Measurements from ENCODE around the gene SLC2A9.

The SLC2A9 gene

DNA sequence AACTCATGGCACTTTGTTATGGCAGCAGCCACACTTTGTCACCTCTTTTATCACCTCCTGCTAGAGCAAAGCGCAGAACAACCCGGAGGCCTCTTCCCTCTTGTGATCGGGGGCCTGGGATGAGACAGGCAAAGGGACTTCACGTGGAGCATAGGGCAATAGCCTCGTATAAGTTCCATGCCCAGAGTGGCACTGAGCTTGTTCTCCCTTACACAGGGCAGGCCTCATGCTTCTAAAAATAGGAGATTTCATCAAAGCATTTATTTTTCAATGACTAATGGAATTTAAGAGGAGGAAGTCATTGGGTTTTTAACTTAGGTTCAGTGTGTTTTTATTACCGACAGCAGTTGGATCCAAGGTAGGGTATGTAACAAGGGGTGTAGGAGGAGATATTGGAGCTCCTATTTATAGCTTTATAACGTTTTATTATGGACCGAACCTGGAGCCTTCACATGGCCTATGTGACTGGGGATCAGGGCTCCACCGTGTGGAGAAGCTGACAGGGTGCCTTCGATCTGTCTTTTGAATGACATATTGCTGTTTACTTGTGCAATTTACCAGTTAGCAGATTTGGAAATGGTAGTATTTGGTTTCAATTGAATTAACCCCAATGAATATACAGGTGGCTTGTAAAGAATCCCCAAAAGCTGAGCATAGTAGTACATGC is 93.8 kb downstream of the SLC2A9 start:
- TF ChIP-seq, protein P1, sequence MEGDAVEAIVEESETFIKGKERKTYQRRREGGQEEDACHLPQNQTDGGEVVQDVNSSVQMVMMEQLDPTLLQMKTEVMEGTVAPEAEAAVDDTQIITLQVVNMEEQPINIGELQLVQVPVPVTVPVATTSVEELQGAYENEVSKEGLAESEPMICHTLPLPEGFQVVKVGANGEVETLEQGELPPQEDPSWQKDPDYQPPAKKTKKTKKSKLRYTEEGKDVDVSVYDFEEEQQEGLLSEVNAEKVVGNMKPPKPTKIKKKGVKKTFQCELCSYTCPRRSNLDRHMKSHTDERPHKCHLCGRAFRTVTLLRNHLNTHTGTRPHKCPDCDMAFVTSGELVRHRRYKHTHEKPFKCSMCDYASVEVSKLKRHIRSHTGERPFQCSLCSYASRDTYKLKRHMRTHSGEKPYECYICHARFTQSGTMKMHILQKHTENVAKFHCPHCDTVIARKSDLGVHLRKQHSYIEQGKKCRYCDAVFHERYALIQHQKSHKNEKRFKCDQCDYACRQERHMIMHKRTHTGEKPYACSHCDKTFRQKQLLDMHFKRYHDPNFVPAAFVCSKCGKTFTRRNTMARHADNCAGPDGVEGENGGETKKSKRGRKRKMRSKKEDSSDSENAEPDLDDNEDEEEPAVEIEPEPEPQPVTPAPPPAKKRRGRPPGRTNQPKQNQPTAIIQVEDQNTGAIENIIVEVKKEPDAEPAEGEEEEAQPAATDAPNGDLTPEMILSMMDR (IDR thresholded peaks at IDR 0.05; ENCODE audit: insufficient read depth, low read length, poor library complexity, severe bottlenecking), result no peak
- Histone ChIP-seq H3K4me3 (replicated peaks; ENCODE audit: low read depth, low read length) (no peak overlapping the region), H3K36me3 (ENCODE audit: control insufficient read depth, insufficient read depth, low read length) (no peaks in the 10 kb centered on the region), H3K27me3 (replicated peaks; ENCODE audit: control insufficient read depth, insufficient read depth, low read length) (no peaks in the 10 kb centered on the region)
- DNase-seq (ENCODE audit: extremely low read depth, insufficient read length), result no peak

DNA sequence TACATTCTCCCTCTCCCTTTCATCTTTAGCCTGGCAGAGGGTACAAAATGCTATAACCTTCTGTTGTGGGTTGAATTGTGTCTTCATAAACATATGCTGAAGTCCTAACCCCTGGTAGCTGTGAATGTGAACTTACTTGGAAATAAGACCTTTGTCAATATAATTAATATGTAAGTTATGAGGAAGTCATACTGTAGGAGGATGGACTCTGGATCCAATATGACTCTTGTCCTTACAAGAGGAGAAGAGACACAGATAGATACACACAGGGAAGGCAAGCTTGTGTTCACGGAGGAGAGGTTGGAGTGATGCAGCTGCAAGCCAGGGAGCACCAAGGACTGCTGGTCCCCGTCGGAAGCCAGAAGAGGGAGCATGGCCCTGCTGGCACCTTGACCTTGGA is 94.7 kb downstream of the SLC2A9 start:
- Histone ChIP-seq H3K36me3 (ENCODE audit: control insufficient read depth, insufficient read depth, low read length) (no peaks in the 10 kb centered on the region), H3K27me3 (replicated peaks; ENCODE audit: control insufficient read depth, insufficient read depth, low read length) (no peaks in the 10 kb centered on the region), H3K4me3 (replicated peaks; ENCODE audit: low read depth, low read length) (no peak overlapping the region)
- TF ChIP-seq, protein P1 (IDR thresholded peaks at IDR 0.05; ENCODE audit: insufficient read depth, low read length, poor library complexity, severe bottlenecking), result no peak
- no peak for DNase-seq (ENCODE audit: extremely low read depth, insufficient read length)

DNA sequence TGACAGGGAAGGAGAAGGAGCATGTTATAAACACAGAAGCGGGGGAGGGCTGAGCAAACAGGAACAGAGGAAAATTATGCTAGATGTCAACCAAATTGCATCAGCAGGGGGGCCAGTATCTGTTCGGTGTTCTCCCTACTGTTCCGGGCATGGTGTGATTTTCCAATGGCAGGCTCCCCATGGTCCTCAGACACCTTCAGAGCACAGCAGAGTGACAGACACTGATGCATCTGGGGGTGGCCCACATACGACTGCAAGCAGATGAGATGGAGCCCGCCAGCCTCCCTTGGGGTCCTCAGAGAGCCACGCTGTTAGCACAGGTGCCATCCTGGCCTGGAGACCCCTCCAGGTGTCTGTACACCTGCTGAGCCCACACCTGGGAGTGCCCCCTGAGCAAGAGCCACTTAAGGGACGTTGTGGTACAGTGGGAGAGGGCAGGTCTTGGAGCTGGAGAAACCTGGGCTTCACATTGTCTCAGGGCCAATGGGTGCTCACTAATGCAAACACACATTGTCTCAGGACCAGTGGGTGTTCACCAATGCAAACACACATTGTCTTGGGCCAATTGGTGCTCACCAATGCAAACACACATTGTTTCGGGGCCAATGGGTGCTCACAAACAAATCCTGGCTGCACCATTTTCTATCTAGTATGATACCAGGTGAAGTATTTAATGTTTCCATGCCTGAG is 95.4 kb downstream of the SLC2A9 start:
- H3K4me3 ChIP-seq (replicated peaks; ENCODE audit: low read depth, low read length), result no peak overlapping the region
- no peaks in the 10 kb centered on the region for H3K27me3 ChIP-seq (replicated peaks; ENCODE audit: control insufficient read depth, insufficient read depth, low read length)
- no peaks in the 10 kb centered on the region for H3K36me3 ChIP-seq (ENCODE audit: control insufficient read depth, insufficient read depth, low read length)
- TF ChIP-seq, protein P1 (IDR thresholded peaks at IDR 0.05; ENCODE audit: insufficient read depth, low read length, poor library complexity, severe bottlenecking), result no peak
- no peak for DNase-seq (ENCODE audit: extremely low read depth, insufficient read length)

DNA sequence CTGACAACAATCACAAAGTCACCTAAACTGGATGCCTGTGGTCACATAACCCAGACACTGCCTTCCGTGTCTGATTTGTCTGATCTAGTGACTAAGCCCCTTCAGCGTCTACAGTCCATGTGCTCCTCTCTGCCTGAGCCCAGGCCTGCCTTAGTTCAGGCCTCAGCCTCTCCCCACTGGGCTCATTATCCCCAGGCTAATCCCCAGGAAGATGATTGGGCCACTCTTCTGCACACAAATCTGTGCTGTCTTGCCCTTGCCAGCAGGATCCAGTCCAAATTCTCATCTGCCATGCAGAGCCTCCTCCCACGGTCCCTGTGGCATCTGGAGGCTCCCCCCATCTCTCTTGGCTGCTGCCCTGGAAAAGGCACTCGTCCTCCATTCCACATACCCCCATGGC is 96.5 kb downstream of the SLC2A9 start:
- DNase-seq (ENCODE audit: extremely low read depth, insufficient read length), result no peak
- no peaks in the 10 kb centered on the region for H3K27me3 ChIP-seq (replicated peaks; ENCODE audit: control insufficient read depth, insufficient read depth, low read length)
- TF ChIP-seq, protein P1 (IDR thresholded peaks at IDR 0.05; ENCODE audit: insufficient read depth, low read length, poor library complexity, severe bottlenecking), result no peak
- H3K4me3 ChIP-seq (replicated peaks; ENCODE audit: low read depth, low read length), result no peak overlapping the region
- no peaks in the 10 kb centered on the region for H3K36me3 ChIP-seq (ENCODE audit: control insufficient read depth, insufficient read depth, low read length)

DNA sequence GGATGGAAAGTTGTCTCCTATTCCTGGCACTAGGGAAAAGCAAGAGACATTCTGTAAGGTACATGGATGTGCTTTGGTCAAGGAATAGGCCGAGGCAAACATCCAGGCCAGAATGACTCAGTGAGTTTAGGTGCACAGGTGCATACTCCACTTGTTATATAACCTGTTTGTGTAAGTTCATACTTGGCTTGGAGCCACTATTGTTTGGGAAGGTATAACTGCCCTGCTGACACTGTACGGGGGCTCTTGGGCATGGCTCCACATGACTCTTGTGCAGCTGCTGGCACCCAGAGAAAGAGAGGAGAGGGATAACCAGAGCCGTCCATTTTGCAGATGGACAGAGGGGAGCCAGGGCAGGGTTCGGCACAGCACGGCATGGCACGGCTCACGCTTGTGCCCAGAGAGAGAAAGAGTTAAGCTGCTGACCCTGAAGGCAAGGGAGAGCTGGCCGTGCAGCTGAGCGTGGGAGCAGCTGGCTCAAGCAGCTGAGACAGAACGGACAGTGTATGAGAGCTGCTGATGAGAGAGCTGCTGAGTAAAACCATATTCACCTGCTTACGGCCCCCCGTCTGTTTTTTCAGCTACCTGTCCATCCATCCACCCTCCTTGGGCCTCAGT is 98.0 kb downstream of the SLC2A9 start:
- Histone ChIP-seq H3K27me3 (replicated peaks; ENCODE audit: control insufficient read depth, insufficient read depth, low read length) (no peaks in the 10 kb centered on the region), H3K4me3 (replicated peaks; ENCODE audit: low read depth, low read length) (no peak overlapping the region), H3K36me3 (ENCODE audit: control insufficient read depth, insufficient read depth, low read length) (no peaks in the 10 kb centered on the region)
- TF ChIP-seq, protein P1 (IDR thresholded peaks at IDR 0.05; ENCODE audit: insufficient read depth, low read length, poor library complexity, severe bottlenecking), result no peak
- no peak for DNase-seq (ENCODE audit: extremely low read depth, insufficient read length)
